GM20431 (cell line): ENCODE measurements around the gene ASB4.
"Not testable (repeated sequence)": the region's sequence is repeated elsewhere in the genome, so short reads cannot be mapped to it uniquely, and the experiment has no call there.

ENCODE experiments used
- in situ Hi-C: fragments of 300-500 bp; cut with MseI, MboI; formaldehyde crosslinking; loops from one replicate; pipeline ENCODE4 v1.15.0; 2020; ENCODE audit warnings: low sequenced_read_pairs; ENCODE audit not compliant: unreplicated experiment

ASB4 gene

DNA sequence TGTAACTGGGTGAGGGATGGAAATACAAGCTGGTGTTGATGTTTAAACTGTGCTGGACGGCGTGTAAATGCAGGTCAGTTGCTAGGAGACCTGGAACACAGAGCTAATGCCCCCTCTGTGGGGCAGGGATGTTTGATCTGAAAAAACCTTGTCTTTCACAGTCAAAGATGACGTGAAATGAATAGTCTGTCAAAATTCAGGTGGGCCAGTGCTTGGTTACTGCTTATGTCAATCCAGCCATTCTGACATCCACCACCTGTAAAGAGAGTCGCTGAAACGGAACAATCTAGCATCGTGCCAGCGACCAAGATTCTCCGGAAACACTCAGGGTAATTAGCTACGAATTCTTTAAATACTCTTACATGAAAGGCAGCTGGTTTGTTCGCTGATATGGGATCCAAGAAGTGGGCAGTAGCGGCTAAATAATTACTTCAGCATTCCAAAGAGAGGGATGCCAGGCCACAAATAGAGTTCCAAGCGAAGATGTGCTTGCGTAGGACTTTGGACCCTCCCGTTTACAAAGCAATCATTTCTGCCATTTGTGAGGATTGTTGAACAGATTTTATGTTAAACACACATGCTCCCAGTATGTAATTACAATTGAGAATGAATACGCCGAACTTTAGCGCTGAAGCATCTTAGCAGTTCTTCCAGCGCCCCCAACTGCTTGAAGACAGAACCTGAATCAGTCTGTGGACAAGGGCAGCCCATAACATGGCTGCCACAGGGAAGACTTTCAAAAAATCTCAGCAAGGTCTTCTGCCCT lies 7.3 kb upstream of the ASB4 start:
- in situ Hi-C loops: no loop called here

DNA sequence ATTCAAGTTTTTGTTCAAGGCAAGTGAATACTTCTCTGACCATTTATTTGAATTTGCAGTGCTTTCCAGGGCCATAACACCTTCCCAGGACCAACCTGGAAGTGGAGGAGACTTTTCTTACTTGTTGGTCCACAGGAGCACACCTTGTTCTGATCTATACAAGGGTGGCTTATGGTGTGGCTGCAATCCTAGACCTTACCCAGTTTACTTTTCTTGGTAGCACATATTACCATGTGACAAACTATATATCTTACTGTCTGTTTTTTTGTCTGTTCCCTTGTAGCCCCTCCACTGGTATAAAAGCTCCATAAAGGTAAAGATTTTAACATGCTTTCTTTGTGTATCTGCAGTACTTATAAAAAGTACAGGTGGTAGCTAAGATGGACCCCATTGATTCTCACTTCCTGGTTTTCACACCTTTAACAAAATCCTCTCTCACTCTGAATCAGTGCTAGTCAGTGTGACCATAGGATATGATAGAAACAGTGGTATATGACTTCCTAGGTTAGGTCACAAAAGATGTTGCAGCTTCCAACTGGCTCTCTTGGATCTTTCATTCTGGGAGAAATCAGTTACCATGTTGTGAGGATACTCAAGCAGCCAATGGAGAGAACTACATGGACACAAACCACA lies 5.6 kb upstream of the ASB4 start:
- in situ Hi-C loops: no loop called here

DNA sequence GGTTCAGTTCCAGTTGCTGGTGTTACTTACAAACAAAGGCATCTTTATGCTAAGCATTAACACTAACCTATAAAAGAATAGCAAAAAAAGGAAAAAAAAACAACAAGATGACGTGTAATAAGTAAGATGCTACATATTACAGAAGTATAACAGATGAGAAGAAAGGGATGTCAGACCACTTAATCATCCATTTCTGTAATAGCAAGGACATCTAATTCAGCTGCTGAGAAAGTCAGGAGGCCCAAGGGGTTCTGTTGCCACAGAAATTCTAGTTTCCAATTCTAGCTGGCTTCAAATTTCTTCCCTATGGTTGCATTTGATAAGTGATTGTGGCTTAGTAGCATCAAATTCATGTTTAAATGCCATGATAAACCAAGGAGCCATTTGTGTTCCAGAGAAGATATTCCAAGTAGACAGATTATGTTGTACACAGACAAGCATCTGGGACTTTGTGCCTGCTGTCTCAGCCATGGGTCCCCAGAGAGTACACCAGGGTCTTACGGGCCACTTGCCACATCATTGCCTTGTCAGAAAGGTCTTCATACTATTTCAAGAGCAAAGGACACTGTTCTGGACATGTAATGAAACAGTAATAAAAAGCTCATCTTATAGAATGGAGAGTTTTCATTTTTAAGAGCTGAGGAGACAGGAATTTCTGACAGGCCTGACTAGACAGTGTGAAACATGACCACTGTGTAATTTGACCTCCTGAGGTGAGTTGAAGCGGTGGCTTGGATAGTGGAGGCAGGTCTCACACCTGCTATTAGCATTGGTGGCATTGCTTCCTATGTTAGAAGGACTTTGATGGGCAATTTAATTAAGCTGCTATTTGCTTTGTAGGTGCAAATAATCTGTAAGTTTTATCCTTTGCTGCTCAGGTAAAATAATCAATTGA lies 4.2 kb upstream of the ASB4 start:
- in situ Hi-C loops: no loop called here

DNA sequence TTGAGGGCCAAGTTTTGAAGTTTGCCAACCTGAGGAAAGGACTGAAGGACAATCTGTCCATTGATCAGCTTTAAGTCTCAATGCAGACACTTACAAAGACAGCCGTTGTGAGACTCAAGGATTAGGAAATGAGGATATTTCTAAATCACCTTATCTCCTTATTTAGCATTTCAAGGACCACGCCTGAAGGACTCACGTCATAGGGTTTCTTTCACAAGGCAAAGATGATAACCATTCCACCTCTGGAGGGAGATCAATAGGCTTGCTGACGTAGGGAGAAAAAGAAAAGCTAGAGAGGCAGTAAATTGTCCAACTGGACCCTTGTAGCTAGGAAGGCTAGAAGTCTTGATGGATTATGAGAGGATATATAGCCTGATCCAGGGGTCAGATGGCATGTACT lies 3.3 kb upstream of the ASB4 start:
- in situ Hi-C loops: no loop called here

DNA sequence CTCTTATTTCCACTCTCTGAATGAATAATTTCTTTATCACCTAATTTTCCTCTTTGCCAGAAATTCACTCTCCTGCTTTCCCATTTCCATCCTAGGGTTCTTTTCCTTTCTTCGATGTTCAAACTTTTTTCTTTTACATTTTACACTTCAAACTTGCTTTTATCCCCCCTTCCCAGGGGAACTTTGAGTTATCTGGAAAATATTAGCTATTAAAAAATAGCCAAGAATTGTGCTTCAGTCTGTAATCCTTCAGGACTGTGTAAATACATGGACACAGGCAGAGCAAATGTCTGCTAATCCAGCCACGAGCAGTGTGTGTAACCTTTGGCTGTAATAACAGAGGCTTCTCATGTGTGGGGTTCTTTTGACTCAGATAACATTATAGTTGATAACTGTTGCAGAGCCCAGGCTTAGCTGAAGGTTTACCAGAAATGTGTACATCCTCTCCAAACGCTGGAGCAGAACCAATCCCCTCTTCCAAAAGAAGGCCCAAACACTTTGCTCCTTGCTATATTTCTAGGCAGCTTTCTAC lies 4.6 kb downstream of the ASB4 start:
- in situ Hi-C loops: no loop called here

DNA sequence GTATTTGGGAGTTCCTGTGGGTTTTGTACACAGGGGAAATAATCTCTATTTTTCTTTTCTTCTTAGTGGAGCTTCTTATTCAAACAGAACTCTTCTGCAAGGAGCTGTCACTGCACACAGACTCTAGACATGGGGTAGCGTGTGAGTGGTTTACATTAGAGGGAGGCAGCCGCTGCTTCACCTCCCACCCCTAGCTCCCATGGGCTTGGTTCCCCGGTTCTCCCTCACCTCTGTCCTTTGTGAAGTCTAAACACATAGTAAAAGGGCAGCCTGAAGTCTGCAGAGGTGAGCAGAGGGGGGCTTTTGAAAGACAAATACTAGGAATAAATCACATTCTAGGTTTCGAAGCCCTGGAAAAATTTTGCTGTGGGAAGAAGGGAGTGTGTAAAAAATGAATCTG lies 5.5 kb downstream of the ASB4 start:
- in situ Hi-C loops: no loop called here

DNA sequence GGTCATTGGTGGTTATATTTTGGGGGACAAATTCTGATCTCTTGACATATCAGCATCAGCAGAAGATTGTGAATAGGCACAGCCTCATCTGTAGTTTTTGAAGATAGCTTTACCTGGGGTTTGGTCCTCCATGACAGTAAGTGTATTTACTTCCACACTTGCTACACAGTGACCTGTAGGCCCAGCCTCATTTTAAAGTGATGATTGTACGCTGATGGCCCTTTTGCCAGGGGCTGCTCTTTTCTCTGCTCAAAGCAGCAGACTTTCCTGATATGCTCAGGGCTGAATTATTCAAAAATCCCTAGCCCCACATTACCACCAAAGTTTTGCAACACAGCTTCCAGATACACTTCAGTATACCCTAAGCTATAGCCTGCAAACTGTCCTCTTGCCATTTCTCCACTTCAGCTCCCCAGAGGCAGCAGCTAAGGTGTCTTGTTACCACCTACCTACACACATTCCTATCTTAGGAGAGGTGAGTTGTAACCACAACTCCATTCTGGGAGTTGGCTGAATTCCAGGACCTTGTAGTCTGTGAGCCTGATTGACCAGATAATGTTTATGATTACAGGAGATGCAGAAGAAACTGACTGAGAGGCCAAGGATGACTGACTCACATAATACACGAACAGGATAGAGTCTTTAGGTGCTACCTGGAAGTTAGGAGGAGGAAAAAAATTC lies 6.0 kb downstream of the ASB4 start:
- in situ Hi-C loops: no loop called here

DNA sequence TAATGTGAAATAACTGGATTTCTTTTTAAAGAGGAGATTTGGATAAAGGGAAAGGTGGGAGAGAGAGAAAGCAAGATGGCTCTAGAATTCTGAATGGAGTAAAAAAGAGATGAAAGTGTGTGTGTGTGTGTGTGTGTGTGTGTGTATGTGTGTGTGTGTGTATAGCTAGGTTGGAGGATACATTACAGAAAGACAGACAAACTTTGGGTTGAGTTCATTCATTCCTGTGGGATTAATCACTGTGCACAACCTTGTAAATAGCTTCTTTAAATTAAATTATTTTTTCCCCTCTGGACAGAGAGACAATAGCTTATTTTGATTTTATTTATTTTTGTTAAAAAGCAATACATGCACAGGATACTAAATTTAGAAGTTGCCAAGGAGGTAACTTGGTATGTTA lies 7.5 kb downstream of the ASB4 start:
- in situ Hi-C loops: no loop called here

DNA sequence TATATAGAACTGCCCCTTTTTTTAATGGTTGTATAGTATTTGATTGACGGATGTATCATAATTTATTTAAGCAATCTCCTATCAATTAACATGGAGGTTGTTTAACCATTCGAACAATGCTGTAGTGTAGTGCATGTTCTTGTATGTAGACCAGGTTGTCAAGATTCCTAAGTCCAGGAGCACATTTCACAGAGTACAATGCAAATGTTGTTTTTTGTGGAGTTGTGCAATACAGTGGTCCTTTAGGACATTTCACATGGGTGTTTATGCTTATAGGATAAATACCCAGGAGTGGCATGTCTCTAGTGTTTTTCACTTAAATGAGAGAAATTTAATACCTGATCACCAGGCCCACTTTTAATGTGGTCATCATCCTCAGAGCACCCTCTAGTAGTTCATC lies 8.1 kb downstream of the ASB4 start:
- in situ Hi-C loops: no loop called here

DNA sequence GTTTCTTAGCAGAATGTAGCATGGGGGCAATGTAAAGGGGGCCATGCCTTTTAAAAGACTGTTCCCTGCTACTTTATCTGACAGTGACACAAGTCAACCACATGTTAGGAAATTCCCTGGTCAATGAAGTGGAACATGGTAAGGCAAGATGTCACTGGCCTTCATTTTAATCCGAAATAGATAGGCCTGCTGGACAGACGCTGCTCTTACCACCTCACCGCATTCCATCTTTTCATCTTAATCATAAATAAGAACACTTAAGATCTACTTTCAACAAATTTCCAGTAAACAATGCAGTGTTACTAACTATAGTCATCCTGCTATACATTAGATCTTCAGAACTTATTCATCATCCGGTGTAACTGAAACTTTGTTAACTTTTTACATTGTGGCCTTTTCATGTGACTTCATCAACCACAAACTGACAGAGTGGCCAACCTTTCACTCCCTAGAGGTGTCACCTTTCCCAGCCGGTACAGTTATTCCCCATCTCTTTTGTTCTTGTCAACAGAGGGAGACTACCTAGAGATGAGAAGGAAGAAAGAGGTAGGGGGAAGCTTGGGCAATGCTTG lies 15.6 kb downstream of the ASB4 start:
- in situ Hi-C loops: no loop called here

DNA sequence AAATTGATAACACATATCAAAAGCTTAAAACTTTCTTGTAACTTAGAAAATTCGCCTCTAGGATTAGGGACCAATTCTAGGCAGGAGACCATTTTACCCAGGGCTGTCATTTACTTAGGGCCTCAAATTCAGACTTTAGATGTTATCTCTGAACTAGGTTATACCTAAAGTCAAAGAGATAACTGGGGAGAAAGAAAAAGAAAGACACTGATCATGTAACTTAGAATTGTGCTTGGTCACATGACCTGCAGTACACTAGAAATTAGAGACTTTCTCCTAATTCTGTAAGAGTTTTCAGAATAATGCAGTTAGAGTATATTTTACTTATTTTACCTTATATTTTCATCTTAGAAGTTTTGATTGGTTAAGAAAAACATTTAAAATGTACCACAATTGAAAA lies 16.7 kb downstream of the ASB4 start:
- in situ Hi-C loops: no loop called here

DNA sequence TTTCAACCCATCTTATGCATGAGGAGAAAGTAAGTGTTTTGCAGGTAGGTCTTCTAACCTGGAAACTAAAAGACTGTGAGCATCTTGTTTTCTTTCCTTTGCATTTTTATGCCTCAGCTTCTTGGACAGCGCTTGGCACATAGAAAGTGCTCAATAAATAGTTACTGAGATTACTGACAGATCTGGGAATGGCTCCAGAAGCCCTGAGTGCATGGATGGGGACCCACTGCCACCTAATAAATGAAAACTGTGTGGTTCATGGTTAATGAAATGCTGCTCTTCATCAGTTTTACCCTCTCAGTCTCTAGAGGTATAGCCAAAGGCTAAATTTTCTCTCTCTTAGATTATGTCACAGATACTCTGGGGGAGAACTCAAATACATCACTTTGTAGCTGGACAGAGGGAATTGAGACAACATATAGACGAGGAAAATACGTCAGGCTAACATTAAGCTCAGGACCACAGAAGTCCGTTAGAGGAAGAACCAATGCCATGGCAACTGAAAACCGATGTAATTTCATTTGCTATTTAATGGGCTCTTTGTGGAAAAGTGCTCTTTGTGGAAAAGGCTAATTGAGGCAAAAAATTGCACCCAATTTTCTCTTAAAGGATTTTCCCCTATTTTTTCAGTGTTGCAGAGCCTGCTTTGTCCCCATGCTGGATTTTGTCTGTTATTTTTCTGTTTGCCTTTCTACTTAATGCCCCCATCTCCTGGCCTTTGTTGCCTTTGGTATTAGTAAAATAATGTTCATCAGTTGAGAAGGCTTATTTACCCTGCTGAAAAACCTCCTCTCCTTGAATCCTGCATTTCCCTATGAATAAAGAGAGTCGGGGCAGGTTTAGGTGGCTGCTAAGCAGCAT lies 17.8 kb downstream of the ASB4 start:
- in situ Hi-C loops: no loop called here

DNA sequence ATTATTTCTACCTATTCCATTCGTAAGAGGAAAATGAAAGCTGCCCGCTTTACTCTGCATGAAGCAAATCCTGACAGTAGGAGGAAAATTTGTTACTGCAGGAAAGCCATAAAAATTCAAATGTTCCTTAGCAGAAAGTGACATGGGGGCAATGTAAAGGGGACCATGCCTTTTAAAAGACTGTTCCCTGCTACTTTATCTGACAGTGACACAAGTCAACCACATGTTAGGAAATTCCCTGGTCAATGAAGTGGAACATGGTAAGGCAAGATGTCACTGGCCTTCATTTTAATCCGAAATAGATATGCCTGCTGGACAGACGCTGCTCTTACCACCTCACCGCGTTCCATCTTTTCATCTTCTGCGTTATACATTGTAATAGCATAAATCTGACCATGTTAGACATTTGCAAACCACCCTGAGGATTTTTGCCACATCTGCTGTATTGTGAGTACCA lies 18.4 kb downstream of the ASB4 start:
- in situ Hi-C loops: not testable (repeated sequence)

DNA sequence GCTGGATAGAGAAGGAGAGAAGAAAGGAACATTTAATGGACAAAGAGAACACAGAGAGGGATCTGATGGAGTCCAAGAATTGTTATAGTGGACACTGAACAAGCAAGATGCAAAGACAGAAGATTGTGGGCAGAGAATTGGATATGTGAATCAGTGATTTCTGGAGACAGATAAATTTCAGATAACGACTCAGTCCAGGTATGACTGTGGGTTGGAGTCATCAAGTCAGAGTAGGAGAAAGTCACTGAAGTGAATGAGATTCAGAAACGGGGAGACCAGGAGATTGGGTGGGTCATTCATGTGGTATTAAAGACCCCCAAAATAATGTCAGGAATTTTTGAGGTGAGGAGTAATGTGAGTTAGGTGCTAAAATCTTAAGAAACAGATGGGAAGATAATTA lies 23.0 kb downstream of the ASB4 start:
- in situ Hi-C loops: no loop called here

DNA sequence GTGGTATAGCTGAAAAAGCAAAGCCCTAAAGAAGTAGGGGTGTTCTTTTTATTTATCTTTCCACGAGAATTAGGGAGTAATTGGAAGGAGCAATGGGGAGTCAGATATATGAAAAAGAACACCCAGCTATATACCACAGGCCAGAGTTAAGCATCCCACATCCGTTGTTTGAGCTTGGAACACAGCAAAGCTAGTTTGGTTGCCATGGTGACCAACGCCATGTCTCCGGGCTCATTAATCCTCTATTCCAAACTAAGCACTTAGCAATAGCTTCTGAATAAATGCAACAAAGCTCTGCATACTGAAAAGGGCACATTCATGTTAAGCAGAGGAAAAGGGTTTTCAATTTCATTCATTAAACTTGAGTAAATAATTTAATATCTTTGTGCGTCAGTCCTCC lies 23.5 kb downstream of the ASB4 start:
- in situ Hi-C loops: no loop called here

DNA sequence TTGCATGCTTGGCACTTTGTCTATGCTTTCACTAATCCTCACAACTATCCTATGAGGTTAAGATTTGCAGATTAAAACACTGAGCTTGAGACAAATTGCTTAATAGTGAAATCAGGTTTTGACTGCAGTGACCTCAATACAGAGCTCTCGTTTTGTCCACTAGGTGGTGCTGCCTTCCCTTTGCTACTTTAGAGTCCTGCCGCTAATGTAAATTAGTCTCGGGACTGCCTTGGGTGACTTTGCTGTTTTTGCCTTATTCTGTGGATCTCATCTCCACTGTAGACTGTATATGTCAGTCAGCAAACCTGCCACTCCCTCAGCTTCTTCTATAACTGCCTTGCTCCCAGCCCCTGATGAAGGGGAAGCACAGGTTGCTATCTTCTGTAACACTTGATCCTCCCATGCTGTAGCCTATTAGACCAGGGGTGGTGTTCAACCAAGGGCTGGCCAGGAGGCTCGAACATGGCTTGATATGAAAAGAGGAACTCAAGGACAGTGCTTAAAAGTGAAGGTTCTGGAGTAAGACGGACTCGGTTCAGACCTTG lies 26.0 kb downstream of the ASB4 start:
- in situ Hi-C loops: loop anchor here (10.0 kb wide), 1 partner anchor 173 kb away; no protein-coding TSS in a partner anchor

DNA sequence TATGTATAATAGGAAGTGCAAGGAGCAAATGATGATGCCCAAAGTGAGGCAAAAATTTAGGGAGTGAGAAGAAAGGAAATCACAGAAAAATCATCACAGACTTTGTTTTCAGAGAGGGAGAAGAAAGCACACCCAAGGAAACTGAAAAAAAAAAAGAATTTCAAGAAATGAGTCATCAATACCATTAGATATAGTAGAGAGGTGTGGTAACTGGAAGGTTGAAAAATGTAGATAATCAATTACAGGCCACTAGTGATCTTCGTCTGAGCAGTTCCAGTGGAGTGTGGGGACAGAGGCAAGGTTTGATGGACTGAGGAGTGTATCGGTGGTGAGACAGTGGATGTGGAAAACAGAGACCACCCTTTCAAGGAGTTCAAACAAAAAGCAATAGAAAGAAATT lies 31.7 kb downstream of the ASB4 start:
- in situ Hi-C loops: loop anchor here (10.0 kb wide), 1 partner anchor 167 kb away; no protein-coding TSS in a partner anchor

DNA sequence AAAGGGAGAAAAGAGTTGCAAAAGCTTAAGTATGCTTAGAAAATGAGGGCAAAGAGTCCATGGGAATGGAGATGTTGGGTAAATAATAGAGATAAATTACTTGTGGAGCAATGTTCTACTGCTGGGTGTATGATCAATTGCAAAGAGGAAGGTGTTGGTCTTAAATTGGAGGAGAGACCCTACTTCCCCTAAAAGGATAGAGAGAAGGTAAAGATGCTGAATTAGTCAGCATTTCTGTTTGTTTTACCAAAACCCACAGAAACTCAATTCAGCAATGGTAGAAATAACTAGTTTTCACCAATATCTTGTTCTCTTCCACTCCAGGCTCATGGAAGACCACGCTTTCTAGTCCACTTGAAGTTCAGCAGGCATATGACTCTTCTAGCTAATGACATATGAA lies 32.1 kb downstream of the ASB4 start:
- in situ Hi-C loops: loop anchor here (10.0 kb wide), 1 partner anchor 167 kb away; no protein-coding TSS in a partner anchor
